Measurements from ENCODE around the gene RALGPS2.

The RALGPS2 gene

GRCh38 chr1:178970184-178970583, 245.1 kb downstream of the RALGPS2 start:
- no peak for DNase-seq
